ENCODE measurements around the gene SPESP1.

GRCh38 chr15:68957696-68958095 lies 27.4 kb downstream of the SPESP1 start:
- TF ChIP-seq EZH2phosphoT487 (IDR thresholded peaks at IDR 0.05; ENCODE audit: borderline replicate concordance) (no peak), CTCF (conservative IDR thresholded peaks at IDR 0.05; ENCODE audit: low read length) (no peak)
